Measurements from ENCODE around the gene SCYL3.
"Not testable (repeated sequence)": the region's sequence is repeated elsewhere in the genome, so short reads cannot be mapped to it uniquely, and the experiment has no call there.

Gene SCYL3

GRCh38 chr1:169871988-169872387 is 21.7 kb downstream of the SCYL3 start:
- DNase-seq (ENCODE audit: low read depth), result not testable (repeated sequence)

- DNase-seq (ENCODE audit: low read depth), result no peak
These were observed 24.3 kb downstream of the SCYL3 start for GRCh38 chr1:169869426-169869825.

- DNase-seq (ENCODE audit: low read depth), result no peak
These were observed 24.7 kb downstream of the SCYL3 start for GRCh38 chr1:169868978-169869377.

- no peak for DNase-seq (ENCODE audit: low read depth)
These were observed 26.6 kb downstream of the SCYL3 start for GRCh38 chr1:169867012-169867675.

- DNase-seq (ENCODE audit: low read depth), result no peak
These were observed 27.1 kb downstream of the SCYL3 start for GRCh38 chr1:169866577-169866976.

- not testable (repeated sequence) for DNase-seq (ENCODE audit: low read depth)
These were observed 29.2 kb downstream of the SCYL3 start for GRCh38 chr1:169864531-169864930.

- DNase-seq (ENCODE audit: low read depth), result no peak
These were observed 32.9 kb downstream of the SCYL3 start for GRCh38 chr1:169860750-169861149.

- no peak for DNase-seq (ENCODE audit: low read depth)
These were observed 33.5 kb downstream of the SCYL3 start for GRCh38 chr1:169860187-169860586.

GRCh38 chr1:169859001-169859400 is 34.7 kb downstream of the SCYL3 start:
- no peak for DNase-seq (ENCODE audit: low read depth)

GRCh38 chr1:169858467-169858866 is 35.2 kb downstream of the SCYL3 start:
- no peak for DNase-seq (ENCODE audit: low read depth)

- DNase-seq (ENCODE audit: low read depth), result no peak
These were observed 40.4 kb downstream of the SCYL3 start for GRCh38 chr1:169853341-169853740.

GRCh38 chr1:169849346-169850022 is 44.2 kb downstream of the SCYL3 start:
- no peak for DNase-seq (ENCODE audit: low read depth)

- no peak for DNase-seq (ENCODE audit: low read depth)
These were observed 45.2 kb downstream of the SCYL3 start for GRCh38 chr1:169848456-169848855.

GRCh38 chr1:169844941-169845608 is 48.6 kb downstream of the SCYL3 start:
- no peak for DNase-seq (ENCODE audit: low read depth)

- DNase-seq (ENCODE audit: low read depth), result no peak
These were observed 54.8 kb downstream of the SCYL3 start for GRCh38 chr1:169838942-169839341.

- DNase-seq (ENCODE audit: low read depth), result no peak
These were observed 57.5 kb downstream of the SCYL3 start for GRCh38 chr1:169836198-169836597.

GRCh38 chr1:169835647-169836046 is 58.0 kb downstream of the SCYL3 start:
- DNase-seq (ENCODE audit: low read depth), result no peak

GRCh38 chr1:169834869-169835268 is 58.8 kb downstream of the SCYL3 start:
- no peak for DNase-seq (ENCODE audit: low read depth)

- no peak for DNase-seq (ENCODE audit: low read depth)
These were observed 60.4 kb downstream of the SCYL3 start for GRCh38 chr1:169833179-169833901.

GRCh38 chr1:169829671-169830070 is 64.0 kb downstream of the SCYL3 start:
- no peak for DNase-seq (ENCODE audit: low read depth)

- DNase-seq (ENCODE audit: low read depth), result no peak
These were observed 69.5 kb downstream of the SCYL3 start for GRCh38 chr1:169824153-169824552.

GRCh38 chr1:169821500-169821899 is 72.2 kb downstream of the SCYL3 start:
- DNase-seq (ENCODE audit: low read depth), result no peak

GRCh38 chr1:169816617-169817016 is 77.1 kb downstream of the SCYL3 start:
- DNase-seq (ENCODE audit: low read depth), result no peak
